CD4-positive, CD25-positive, alpha-beta regulatory T cell (primary cell): Measurements from ENCODE around the gene SLC39A13. TPM values are rescaled to one million over a fixed set of nuclear protein-coding genes. Genes with fewer than 3 reads are reported as not detected.

Experiments used
- ATAC-seq, 2 donors: fragments of 150-1000 bp; cut with Tn5 transposase; one replicate each; pipeline ENCODE4 v1.10.0; 2021; ENCODE audit warnings: low read depth in 2 of 2, moderate number of reproducible peaks in 2 of 2, moderate library complexity in 1 of 2
- DNase-seq, 3 donors: peaks; one replicate each; pipeline versions ENCODE4 v3.0.0 to v3.0.0-alpha.2; 2012 to 2022; ENCODE audit warnings: mixed read lengths in 1 of 3
- H3K27ac ChIP-seq: one replicate; pipeline ENCODE4 v1.7.0; 2013; ENCODE audit warnings: mild to moderate bottlenecking, low read length; ENCODE audit not compliant: insufficient read depth, poor library complexity, severe bottlenecking
- H3K27me3 ChIP-seq: one replicate; pipeline ENCODE4 v1.7.0; 2013; ENCODE audit warnings: low read length; ENCODE audit not compliant: control insufficient read depth, insufficient read depth
- H3K36me3 ChIP-seq: one replicate; pipeline ENCODE4 v1.7.0; 2013; ENCODE audit warnings: mild to moderate bottlenecking, low read length, moderate library complexity; ENCODE audit not compliant: control insufficient read depth, insufficient read depth
- H3K4me1 ChIP-seq: 2 replicates; pipeline ENCODE4 v1.7.0; 2013; ENCODE audit warnings: mild to moderate bottlenecking, low read length; ENCODE audit not compliant: insufficient read depth, control insufficient read depth, poor library complexity, severe bottlenecking
- H3K4me3 ChIP-seq: one replicate; pipeline ENCODE4 v1.7.0; 2013; ENCODE audit warnings: low read depth, mild to moderate bottlenecking, low read length, moderate library complexity
- H3K9me3 ChIP-seq, 2 experiments: 1 replicate in 1 of 2; 2 replicates in 1 of 2; pipeline ENCODE4 v1.7.0; 2013; ENCODE audit warnings: low read length in 2 of 2, mild to moderate bottlenecking in 1 of 2, moderate library complexity in 1 of 2; ENCODE audit not compliant: control insufficient read depth in 2 of 2
- H3K27ac Mint-ChIP-seq, 3 donors: one replicate each; pipeline ENCODE4 v1.8.0; 2020 to 2022; ENCODE audit warnings: mild to moderate bottlenecking in 3 of 3, mixed read lengths in 3 of 3, moderate library complexity in 2 of 3
- H3K27me3 Mint-ChIP-seq: one replicate; pipeline ENCODE4 v1.8.0; 2022; ENCODE audit warnings: mild to moderate bottlenecking, mixed read lengths
- H3K36me3 Mint-ChIP-seq: one replicate; pipeline ENCODE4 v1.8.0; 2020; ENCODE audit warnings: mixed read lengths
- H3K4me1 Mint-ChIP-seq, 4 donors: one replicate each; pipeline ENCODE4 v1.8.0; 2020 to 2022; ENCODE audit warnings: mixed read lengths in 4 of 4, mild to moderate bottlenecking in 1 of 4
- H3K4me3 Mint-ChIP-seq, 4 donors: one replicate each; pipeline ENCODE4 v1.8.0; 2020 to 2022; ENCODE audit warnings: mild to moderate bottlenecking in 4 of 4, mixed read lengths in 4 of 4, moderate library complexity in 3 of 4
- H3K9me3 Mint-ChIP-seq, 7 donors: one replicate each; pipeline ENCODE4 v1.8.0; 2020 to 2022; ENCODE audit warnings: mixed read lengths in 7 of 7, mild to moderate bottlenecking in 3 of 7, moderate library complexity in 2 of 7
- polyA plus RNA-seq, 4 donors: library from polyadenylated mRNA; unstranded; fragments of 300-500 nt; fragmentation: Illumina TruSeq; gene quantifications; one replicate each; pipeline ENCODE4 v1.2.3, GENCODE V29; 2021
- total RNA-seq: library from RNA; stranded (reverse); gene quantifications from one replicate; pipeline ENCODE4 v1.2.3, GENCODE V29; 2022

SLC39A13 gene
- total and polyA plus RNA-seq, 5 donors from 2014 or later: 21.9 to 32.8 (median 24.4) TPM

DNA sequence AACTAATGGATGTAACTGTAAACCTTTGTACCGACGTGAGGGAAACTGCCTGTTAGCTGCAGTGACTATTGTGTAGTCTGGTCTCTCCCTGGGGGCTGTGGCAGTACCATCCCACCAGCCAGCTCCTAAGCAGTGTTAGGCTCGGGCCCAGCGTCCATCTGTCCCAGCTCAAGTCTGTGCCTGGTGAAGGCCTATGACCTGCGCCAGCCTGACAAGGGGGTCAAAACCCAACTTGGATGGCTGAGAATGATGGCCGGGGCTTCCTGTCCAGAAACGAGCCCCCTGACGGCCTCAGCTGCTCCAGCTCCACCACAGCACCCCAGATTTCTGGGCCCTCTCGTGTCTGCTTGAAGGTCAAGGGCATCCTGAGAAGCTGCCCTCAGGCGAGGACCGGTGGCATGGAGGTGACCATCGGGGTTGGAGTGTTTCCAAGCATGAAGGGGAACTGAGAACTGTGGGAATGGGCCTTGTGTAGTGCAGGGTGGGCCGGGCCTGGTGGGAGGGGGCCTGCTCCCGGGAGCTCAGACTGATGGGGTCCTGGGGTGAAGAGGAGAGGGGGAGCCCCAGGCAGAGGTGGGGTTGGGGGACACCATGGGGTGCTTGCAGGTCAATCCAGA lies 15.7 kb upstream of the SLC39A13 start:
- no peak overlapping the region for H3K4me3 ChIP-seq
- Mint-ChIP-seq H3K36me3 (no peaks in the 10 kb centered on the region), H3K4me1 (peaks cover 0 to 77% (median 16%) of the 10 kb centered on the region in 4 donors), H3K27me3 (no peaks in the 10 kb centered on the region), H3K4me3 (no peak overlapping the region), H3K27ac (peak overlapping the region; percentile 51 to 74 (median 69)), H3K9me3 (no peaks in the 10 kb centered on the region)
- DNase-seq (no peak), ATAC-seq (no peak)
- H3K36me3 ChIP-seq: no peaks in the 10 kb centered on the region
- no peaks in the 10 kb centered on the region for H3K9me3 ChIP-seq
- peaks cover 44% of the 10 kb centered on the region for H3K4me1 ChIP-seq
- no peaks in the 10 kb centered on the region for H3K27me3 ChIP-seq
- H3K27ac ChIP-seq: no peak overlapping the region

DNA sequence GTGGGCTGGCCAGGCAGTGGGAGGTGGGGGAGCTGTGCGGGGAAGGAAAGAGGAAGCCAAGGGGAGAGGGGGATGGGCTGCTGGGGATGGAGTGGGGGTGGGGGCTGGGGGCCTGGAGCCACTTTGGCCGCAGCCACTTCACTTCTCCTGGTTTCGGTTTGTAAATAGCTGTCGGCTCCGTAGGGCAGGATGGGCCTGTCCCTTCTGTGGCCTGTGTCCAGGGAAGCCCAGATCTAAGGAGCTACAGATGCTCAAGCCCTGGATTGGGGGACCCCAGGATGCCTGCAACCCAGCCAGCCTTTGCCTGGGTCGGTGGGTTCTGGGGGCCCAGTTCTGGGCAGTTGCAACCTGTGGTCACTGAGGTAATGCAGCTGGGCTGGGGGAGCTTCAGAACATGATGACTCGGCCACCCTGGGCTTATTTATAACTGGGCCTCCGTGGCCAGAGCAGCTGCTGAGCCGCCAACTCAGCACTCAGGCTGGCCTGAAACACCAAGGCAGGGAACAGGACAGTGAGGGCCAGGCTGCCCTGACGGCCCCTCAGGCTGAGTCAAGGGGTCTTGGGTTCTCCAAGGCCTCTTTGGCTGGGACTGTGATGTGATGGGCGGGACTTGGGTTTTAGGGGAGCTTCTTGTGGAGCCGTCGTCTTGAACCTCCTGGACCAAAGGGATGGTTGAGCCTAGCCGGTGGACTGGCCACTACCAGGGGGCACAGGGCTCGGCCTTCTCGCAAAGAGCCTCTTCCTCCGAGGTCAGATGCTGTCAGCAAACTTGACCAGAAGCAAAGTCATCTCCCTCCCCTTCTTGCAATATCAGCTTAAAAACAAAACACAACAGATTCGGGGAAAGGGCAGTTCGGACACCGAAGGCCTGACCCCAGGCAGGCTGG lies 15.0 kb upstream of the SLC39A13 start:
- no peaks in the 10 kb centered on the region for H3K27me3 Mint-ChIP-seq
- H3K9me3 Mint-ChIP-seq: no peaks in the 10 kb centered on the region
- no peaks in the 10 kb centered on the region for H3K36me3 ChIP-seq
- H3K4me3 Mint-ChIP-seq: peak overlapping the region in 2 of 4 donors; percentile 81 to 88
- H3K4me1 ChIP-seq: peaks cover 44% of the 10 kb centered on the region
- ATAC-seq: no peak
- H3K4me1 Mint-ChIP-seq: peaks cover 0 to 79% (median 18%) of the 10 kb centered on the region in 4 donors
- DNase-seq: no peak
- no peaks in the 10 kb centered on the region for H3K9me3 ChIP-seq
- no peak overlapping the region for H3K27ac ChIP-seq
- no peaks in the 10 kb centered on the region for H3K36me3 Mint-ChIP-seq
- no peaks in the 10 kb centered on the region for H3K27me3 ChIP-seq
- H3K4me3 ChIP-seq: no peak overlapping the region
- peak overlapping the region; percentile 63 to 89 (median 87) for H3K27ac Mint-ChIP-seq

DNA sequence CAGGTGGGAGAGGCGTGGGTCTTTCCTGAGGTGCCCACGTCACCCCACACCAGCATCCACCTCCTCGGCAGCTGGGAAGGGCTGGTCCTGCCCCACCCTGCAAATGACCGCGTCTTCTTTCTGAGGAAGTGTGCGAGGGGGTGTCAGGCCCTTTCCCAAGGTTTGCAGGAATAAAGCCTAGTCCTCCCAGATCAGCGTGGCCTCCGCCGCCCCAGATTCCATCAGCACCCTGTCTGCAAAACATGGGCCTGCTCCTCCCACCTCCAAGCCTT lies 14.4 kb upstream of the SLC39A13 start:
- ATAC-seq: no peak
- Histone ChIP-seq H3K9me3 (no peaks in the 10 kb centered on the region), H3K27ac (peak overlapping the region; percentile 84), H3K27me3 (no peaks in the 10 kb centered on the region), H3K4me1 (peaks cover 44% of the 10 kb centered on the region), H3K36me3 (no peaks in the 10 kb centered on the region), H3K4me3 (no peak overlapping the region)
- Mint-ChIP-seq H3K4me1 (peaks cover 0 to 78% (median 18%) of the 10 kb centered on the region in 4 donors), H3K4me3 (peak overlapping the region in 2 of 4 donors; percentile 54 to 81), H3K27me3 (no peaks in the 10 kb centered on the region), H3K9me3 (no peaks in the 10 kb centered on the region), H3K27ac (peak overlapping the region; percentile 87 to 98 (median 89)), H3K36me3 (no peaks in the 10 kb centered on the region)
- no peak for DNase-seq

DNA sequence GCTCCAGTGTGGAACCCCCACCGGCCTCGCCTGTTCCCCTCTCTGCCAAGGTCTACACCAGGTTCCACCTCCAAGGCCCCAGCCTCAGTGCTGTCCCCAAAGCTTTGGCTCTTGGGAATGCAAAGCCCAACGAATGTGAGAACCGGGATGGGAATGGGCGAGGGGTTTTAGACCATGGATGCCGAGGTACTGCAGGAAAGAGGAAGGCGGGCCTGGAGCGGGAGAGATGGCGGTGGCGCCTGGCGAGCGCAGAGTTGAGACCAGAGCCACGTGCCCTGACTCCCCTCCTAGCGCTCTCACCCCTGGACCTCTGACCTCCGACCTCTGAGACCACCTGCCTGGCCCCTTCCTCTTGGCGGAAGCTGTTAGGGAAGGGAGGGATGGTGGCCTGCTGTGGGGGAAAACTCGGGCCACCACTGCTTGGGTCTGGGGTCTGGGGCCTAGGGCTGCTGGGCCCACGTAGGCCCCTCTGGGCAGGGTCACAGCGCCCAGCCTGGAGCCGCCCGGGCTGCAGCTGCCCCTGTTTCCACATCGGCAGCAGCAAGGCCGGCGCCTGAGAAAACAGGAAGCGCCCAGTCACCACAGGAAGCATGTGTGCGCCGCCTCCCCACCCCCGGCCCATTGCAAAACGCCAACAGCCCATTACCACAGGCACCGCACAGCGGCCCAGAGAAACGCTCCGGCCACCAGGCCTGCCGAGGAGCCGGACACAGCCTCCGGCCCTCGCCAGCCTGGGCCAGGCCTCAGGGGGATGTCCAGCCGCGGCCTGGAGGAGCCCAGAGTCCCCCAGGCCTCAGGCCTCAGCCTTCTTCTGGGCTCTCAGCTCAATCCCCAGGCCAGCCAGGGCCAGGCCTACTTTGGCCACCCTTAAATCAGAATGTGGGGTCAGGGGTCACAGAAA lies 13.8 kb upstream of the SLC39A13 start:
- H3K9me3 ChIP-seq: no peaks in the 10 kb centered on the region
- no peaks in the 10 kb centered on the region for H3K36me3 Mint-ChIP-seq
- H3K4me3 Mint-ChIP-seq: peak overlapping the region; percentile 54 to 81 (median 70)
- peak; percentile 23 to 89 (median 47) for DNase-seq
- peaks cover 43% of the 10 kb centered on the region for H3K4me1 ChIP-seq
- H3K36me3 ChIP-seq: no peaks in the 10 kb centered on the region
- H3K9me3 Mint-ChIP-seq: no peaks in the 10 kb centered on the region
- H3K27ac Mint-ChIP-seq: peak overlapping the region; percentile 87 to 98 (median 89)
- no peaks in the 10 kb centered on the region for H3K27me3 Mint-ChIP-seq
- H3K4me3 ChIP-seq: no peak overlapping the region
- H3K27ac ChIP-seq: peak overlapping the region; percentile 84
- peaks cover 0 to 80% (median 19%) of the 10 kb centered on the region in 4 donors for H3K4me1 Mint-ChIP-seq
- H3K27me3 ChIP-seq: no peaks in the 10 kb centered on the region
- ATAC-seq: peak; percentile 77 to 87

DNA sequence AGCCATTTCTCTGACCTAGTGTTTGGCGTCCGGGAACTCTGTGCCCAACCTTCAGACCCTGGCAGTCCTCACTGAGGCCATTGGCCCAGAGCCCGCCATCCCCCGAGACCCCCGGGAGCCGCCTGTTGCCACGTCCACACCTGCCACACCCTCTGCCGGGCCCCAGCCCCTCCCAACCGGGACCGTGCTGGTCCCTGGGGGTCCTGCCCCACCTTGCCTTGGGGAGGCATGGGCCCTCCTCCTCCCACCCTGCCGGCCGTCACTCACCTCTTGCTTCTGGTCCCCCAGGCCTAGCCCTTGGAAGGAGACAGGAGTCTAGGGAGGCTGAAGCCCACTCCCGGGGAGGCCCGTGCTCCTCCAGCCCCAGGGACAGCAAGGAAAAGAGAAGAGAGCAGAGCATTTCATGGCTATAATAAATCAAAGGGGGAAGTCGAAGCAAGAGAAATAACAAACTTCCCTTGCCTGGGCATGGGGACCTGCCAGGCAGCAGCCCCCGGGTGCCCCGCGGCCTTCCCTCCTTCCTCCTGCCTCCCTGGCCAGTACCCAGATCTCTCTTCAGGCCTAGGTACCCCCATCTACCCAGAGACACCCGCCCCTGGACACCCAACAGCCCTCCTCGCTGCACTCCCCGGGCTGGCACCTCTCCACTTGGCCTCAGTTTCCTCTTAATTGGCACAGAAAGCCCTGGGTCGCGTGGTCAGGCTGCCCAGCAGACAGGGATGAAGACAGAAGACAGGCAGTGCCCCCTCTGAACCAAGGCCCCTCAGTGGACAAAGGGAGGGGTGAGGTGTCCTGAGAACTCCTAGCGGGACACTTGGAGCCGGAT lies 13.0 kb upstream of the SLC39A13 start:
- no peaks in the 10 kb centered on the region for H3K9me3 ChIP-seq
- no peak for DNase-seq
- no peaks in the 10 kb centered on the region for H3K36me3 Mint-ChIP-seq
- H3K27ac ChIP-seq: peak overlapping the region; percentile 84
- H3K27me3 Mint-ChIP-seq: no peaks in the 10 kb centered on the region
- peak overlapping the region in 3 of 4 donors; percentile 61 to 76 (median 66) for H3K4me3 Mint-ChIP-seq
- H3K4me1 ChIP-seq: peaks cover 43% of the 10 kb centered on the region
- peaks cover 0 to 77% (median 18%) of the 10 kb centered on the region in 4 donors for H3K4me1 Mint-ChIP-seq
- H3K4me3 ChIP-seq: no peak overlapping the region
- no peaks in the 10 kb centered on the region for H3K36me3 ChIP-seq
- no peak for ATAC-seq
- peak overlapping the region; percentile 87 to 97 (median 92) for H3K27ac Mint-ChIP-seq
- no peaks in the 10 kb centered on the region for H3K27me3 ChIP-seq
- no peaks in the 10 kb centered on the region for H3K9me3 Mint-ChIP-seq

DNA sequence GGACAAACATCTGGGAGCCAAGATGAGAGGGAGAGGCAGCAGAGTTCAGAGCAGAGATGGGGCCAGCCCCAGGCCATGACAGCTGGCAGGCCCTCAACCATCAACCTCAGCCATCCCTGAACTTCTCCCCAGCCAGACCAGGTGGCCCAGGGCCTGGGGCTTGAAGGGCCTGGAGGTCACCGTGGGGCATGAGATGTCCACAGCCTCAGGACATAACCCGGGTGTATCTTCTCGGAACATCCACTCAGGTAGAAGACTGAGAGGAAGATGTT lies 12.4 kb upstream of the SLC39A13 start:
- Mint-ChIP-seq H3K36me3 (no peaks in the 10 kb centered on the region), H3K27ac (peak overlapping the region; percentile 87 to 97 (median 92)), H3K4me1 (peaks cover 0 to 77% (median 22%) of the 10 kb centered on the region in 4 donors), H3K9me3 (no peaks in the 10 kb centered on the region), H3K4me3 (peak overlapping the region in 2 of 4 donors; percentile 61 to 76), H3K27me3 (no peaks in the 10 kb centered on the region)
- H3K4me3 ChIP-seq: no peak overlapping the region
- no peaks in the 10 kb centered on the region for H3K27me3 ChIP-seq
- peaks cover 49% of the 10 kb centered on the region for H3K4me1 ChIP-seq
- peak overlapping the region; percentile 84 for H3K27ac ChIP-seq
- no peaks in the 10 kb centered on the region for H3K36me3 ChIP-seq
- no peaks in the 10 kb centered on the region for H3K9me3 ChIP-seq
- ATAC-seq (no peak), DNase-seq (no peak)

DNA sequence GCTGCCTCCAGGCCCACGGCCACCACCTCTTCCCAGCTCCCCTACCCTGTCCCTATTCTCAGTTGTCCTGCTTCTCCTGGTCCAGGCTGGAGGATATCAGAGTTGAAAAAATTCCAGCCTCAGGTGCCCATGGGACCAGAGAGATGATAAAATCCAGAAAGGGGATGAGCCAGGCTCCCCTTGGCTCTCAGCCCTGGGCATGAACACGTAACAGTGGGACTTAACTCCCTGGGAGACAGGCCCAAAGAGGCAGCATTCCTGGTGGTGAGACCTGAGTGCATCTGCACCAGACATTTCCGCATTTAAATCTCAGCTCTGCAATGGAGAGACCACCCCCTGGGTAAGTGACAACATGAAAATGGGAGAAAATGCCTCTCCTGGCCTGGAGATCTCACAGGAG lies 10.4 kb upstream of the SLC39A13 start:
- Histone ChIP-seq H3K27me3 (no peaks in the 10 kb centered on the region), H3K9me3 (no peaks in the 10 kb centered on the region), H3K4me3 (no peak overlapping the region), H3K27ac (no peak overlapping the region), H3K36me3 (no peaks in the 10 kb centered on the region), H3K4me1 (peaks cover 51% of the 10 kb centered on the region)
- peak overlapping the region in 2 of 3 donors; percentile 67 to 84 for H3K27ac Mint-ChIP-seq
- ATAC-seq: no peak
- H3K36me3 Mint-ChIP-seq: no peaks in the 10 kb centered on the region
- DNase-seq: no peak
- H3K9me3 Mint-ChIP-seq: no peaks in the 10 kb centered on the region
- H3K4me3 Mint-ChIP-seq: peak overlapping the region in 3 of 4 donors; percentile 14 to 84 (median 76)
- peaks cover 0 to 67% (median 23%) of the 10 kb centered on the region in 4 donors for H3K4me1 Mint-ChIP-seq
- no peaks in the 10 kb centered on the region for H3K27me3 Mint-ChIP-seq
